ENCODE measurements around the gene WDR27. TPM values are rescaled to one million over a fixed set of nuclear protein-coding genes. Genes with fewer than 3 reads are reported as not detected.
"Not testable (repeated sequence)": the region's sequence is repeated elsewhere in the genome, so short reads cannot be mapped to it uniquely, and the experiment has no call there.

WDR27 gene
- total RNA-seq, 3 donors from 2014 or later: 21.3 to 68.6 (median 56.4) TPM

DNA sequence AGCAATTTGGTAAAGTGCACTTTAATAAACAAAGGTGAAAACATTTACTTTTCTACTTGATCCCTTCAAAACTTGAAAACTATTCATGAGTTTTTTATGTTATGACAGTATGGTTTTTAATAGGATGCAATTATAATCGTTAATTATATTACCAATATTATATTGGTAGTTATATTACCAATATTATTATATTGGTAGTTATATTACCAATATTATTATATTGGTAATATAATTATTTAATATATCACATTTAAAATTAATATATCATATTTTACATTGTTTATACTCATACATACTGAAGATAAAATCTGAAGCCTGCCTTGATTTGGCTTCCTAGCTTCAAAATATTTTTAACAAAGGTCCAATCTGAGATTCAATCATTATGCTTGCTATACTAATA lies 262.1 kb downstream of the WDR27 start:
- Histone ChIP-seq H3K4me3 (no peak overlapping the region), H3K36me3 (no peaks in the 10 kb centered on the region), H3K9me3 (peaks cover 8% of the 10 kb centered on the region in 2 donors), H3K27ac (no peak overlapping the region), H3K27me3 (no peaks in the 10 kb centered on the region), H3K4me1 (no peaks in the 10 kb centered on the region)
- TF ChIP-seq POLR2A (IDR thresholded peaks at IDR 0.05) (no peak), POLR2AphosphoS5 (IDR thresholded peaks at IDR 0.05) (no peak), CTCF (IDR thresholded peaks at IDR 0.05) (no peak)
- DNase-seq (ENCODE audit: low spot score in 2 of 2): no peak
- intact Hi-C loops (cut with DNase I; ENCODE audit: low total_unique reads): no loop called here

DNA sequence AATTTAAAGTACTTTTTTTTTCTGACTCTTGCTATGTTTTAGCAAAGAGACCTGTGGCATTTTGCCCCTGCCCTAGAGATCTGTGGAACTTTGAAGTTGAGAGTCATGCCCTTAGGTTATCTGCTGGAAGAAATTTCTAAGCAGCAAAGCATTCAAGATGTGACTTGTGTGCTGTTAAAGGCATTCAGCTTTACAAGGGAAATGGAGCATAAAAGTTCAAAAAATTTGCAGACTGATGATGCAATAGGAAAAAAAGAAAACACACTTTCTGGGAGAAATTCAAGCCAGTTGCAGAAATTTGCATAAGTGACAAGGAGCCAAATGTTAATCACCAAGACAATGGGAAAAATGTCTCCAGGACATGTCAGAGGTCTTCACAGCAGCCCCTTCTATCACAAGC lies 267.3 kb downstream of the WDR27 start:
- H3K9me3 ChIP-seq: peaks cover 34 to 56% of the 10 kb centered on the region in 2 donors
- DNase-seq (ENCODE audit: low spot score in 2 of 2); H3K4me3 ChIP-seq; H3K4me1 ChIP-seq; H3K27me3 ChIP-seq; H3K36me3 ChIP-seq; intact Hi-C loops (cut with DNase I; ENCODE audit: low total_unique reads); H3K27ac ChIP-seq: not testable (repeated sequence)

GRCh38 chr6:169429001-169429400 lies 272.8 kb downstream of the WDR27 start:
- Histone ChIP-seq H3K36me3 (no peaks in the 10 kb centered on the region), H3K27me3 (no peaks in the 10 kb centered on the region), H3K9me3 (peaks cover 20 to 41% of the 10 kb centered on the region in 2 donors), H3K4me3 (no peak overlapping the region), H3K27ac (peak overlapping the region; percentile 66 to 91), H3K4me1 (no peaks in the 10 kb centered on the region)
- intact Hi-C loops (cut with DNase I; ENCODE audit: low total_unique reads): no loop called here
- no peak for DNase-seq (ENCODE audit: low spot score in 2 of 2)
- TF ChIP-seq POLR2A (IDR thresholded peaks at IDR 0.05) (no peak), CTCF (IDR thresholded peaks at IDR 0.05) (no peak), POLR2AphosphoS5 (IDR thresholded peaks at IDR 0.05) (no peak)

GRCh38 chr6:169428532-169428931 lies 273.3 kb downstream of the WDR27 start:
- peaks cover 20 to 36% of the 10 kb centered on the region in 2 donors for H3K9me3 ChIP-seq
- H3K4me3 ChIP-seq: no peak overlapping the region
- no peak for DNase-seq (ENCODE audit: low spot score in 2 of 2)
- intact Hi-C loops (cut with DNase I; ENCODE audit: low total_unique reads): no loop called here
- no peaks in the 10 kb centered on the region for H3K36me3 ChIP-seq
- H3K4me1 ChIP-seq: no peaks in the 10 kb centered on the region
- H3K27ac ChIP-seq: peak overlapping the region; percentile 66 to 91
- H3K27me3 ChIP-seq: no peaks in the 10 kb centered on the region
- no peak for TF ChIP-seq POLR2AphosphoS5 (IDR thresholded peaks at IDR 0.05)
- TF ChIP-seq CTCF (IDR thresholded peaks at IDR 0.05): no peak
- TF ChIP-seq POLR2A (IDR thresholded peaks at IDR 0.05): no peak

DNA sequence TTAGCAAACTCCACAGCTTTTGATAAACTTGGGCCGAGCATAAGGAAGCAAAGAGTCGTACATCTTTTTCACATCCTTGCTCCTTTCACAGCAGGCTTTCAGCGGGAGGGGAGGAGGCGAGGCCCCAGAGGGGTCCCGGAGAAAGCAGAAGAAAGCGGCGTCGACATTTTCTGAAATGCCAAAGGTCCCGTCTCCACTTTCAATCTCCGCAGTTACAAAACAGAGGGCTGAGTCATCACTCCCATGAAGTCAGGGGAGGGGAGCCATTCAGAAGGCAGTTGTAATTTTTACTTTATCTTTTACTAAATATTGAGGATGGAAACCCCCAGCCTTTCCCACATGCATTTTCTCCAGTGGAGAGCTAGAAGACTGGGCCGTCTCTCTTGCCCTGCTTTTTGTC lies 274.0 kb downstream of the WDR27 start:
- H3K27me3 ChIP-seq: no peaks in the 10 kb centered on the region
- H3K36me3 ChIP-seq: no peaks in the 10 kb centered on the region
- TF ChIP-seq CTCF (IDR thresholded peaks at IDR 0.05) (no peak), POLR2A (IDR thresholded peaks at IDR 0.05) (no peak), POLR2AphosphoS5 (IDR thresholded peaks at IDR 0.05) (no peak)
- H3K27ac ChIP-seq: peak overlapping the region; percentile 66 to 91
- intact Hi-C loops (cut with DNase I; ENCODE audit: low total_unique reads): no loop called here
- H3K4me1 ChIP-seq: no peaks in the 10 kb centered on the region
- H3K4me3 ChIP-seq: no peak overlapping the region
- H3K9me3 ChIP-seq: peaks cover 20 to 32% of the 10 kb centered on the region in 2 donors
- no peak for DNase-seq (ENCODE audit: low spot score in 2 of 2)

DNA sequence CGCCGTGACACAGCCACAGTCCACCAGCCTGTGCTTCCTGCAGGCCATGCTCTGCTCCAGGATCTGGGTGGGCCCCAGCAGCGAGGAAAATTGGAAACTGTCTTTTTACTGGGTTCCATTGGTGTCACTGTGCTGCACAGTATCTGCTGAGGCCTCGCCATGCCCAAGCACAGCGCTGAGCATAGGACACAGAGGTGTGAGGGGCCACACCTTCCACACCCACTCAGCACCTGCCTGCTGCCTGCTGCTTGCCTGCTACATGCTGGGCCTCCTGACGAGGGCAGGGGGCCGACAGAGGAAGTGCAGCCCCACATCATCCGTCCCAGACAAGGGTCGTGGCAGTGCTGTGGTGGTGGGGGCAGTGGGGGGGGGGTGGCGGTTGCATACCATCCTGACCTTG lies 275.2 kb downstream of the WDR27 start:
- peak overlapping the region; percentile 66 to 91 for H3K27ac ChIP-seq
- DNase-seq (ENCODE audit: low spot score in 2 of 2): no peak
- H3K36me3 ChIP-seq: no peaks in the 10 kb centered on the region
- no peaks in the 10 kb centered on the region for H3K27me3 ChIP-seq
- H3K9me3 ChIP-seq: peaks cover 20 to 21% of the 10 kb centered on the region in 2 donors
- H3K4me3 ChIP-seq: no peak overlapping the region
- H3K4me1 ChIP-seq: no peaks in the 10 kb centered on the region
- TF ChIP-seq CTCF (IDR thresholded peaks at IDR 0.05): no peak
- intact Hi-C loops (cut with DNase I; ENCODE audit: low total_unique reads): no loop called here

All from breast epithelium (tissue), 4 donors.